GM12873 (cell line): ENCODE measurements around the gene PCDHGC3.
A peak's percentile ranks its signal among the peaks of the same experiment; 100 is the strongest.

Experiments
- CTCF ChIP-seq: IDR thresholded peaks from 2 replicates; pipeline ENCODE4 v1.5.1; 2012; ENCODE audit warnings: low read depth, mild to moderate bottlenecking, moderate library complexity, low read length, control low read depth; ENCODE audit not compliant: insufficient read depth; ENCODE audit errors: missing control alignments

PCDHGC3 gene

GRCh38 chr5:141475625-141476131 is at the start of gene PCDHGC3:
PCDHGC3 (plus strand) TSS chr5:141475966; CDS start chr5:141476117, 151 bp downstream.
- TF ChIP-seq CTCF = peak; percentile 66

GRCh38 chr5:141427783-141428426 is 47.9 kb upstream of the PCDHGC3 start:
- no peak for TF ChIP-seq CTCF

GRCh38 chr5:141430332-141431113 is 45.2 kb upstream of the PCDHGC3 start, which contains the start of gene PCDHGA12:
PCDHGA12 (plus strand) TSS chr5:141430507; CDS start chr5:141430760, 253 bp downstream.
- peak; percentile 74 for TF ChIP-seq CTCF

- no peak for TF ChIP-seq CTCF
Observed at GRCh38 chr5:141431286-141431685, 44.5 kb upstream of the PCDHGC3 start.

GRCh38 chr5:141434006-141434405 is 41.8 kb upstream of the PCDHGC3 start:
- no peak for TF ChIP-seq CTCF

- no peak for TF ChIP-seq CTCF
Observed at GRCh38 chr5:141437221-141437620, 38.5 kb upstream of the PCDHGC3 start.
